ENCODE results near the gene PLA1A.

GRCh38 chr3:119653876-119654275 lies 56.2 kb downstream of the PLA1A start:
- TF ChIP-seq TAF1 (IDR thresholded peaks at IDR 0.05; ENCODE audit: borderline replicate concordance, low read depth, low read length): no peak
- TF ChIP-seq POLR2A (IDR thresholded peaks at IDR 0.05; ENCODE audit: low read depth, low read length): no peak
- TF ChIP-seq POLR2AphosphoS5 (IDR thresholded peaks at IDR 0.05; ENCODE audit: low read depth, low read length): no peak

Data from GM12892 (cell line).